HepG2 (cell line): ENCODE measurements around the gene NEURL1. TPM values are rescaled to one million over a fixed set of nuclear protein-coding genes. Genes with fewer than 3 reads are reported as not detected.

Source experiments
- ESRRA ChIP-seq: sonication (generic); formaldehyde crosslinking; IDR thresholded peaks from 2 replicates; pipeline ENCODE4 v1.5.1; 2020; ENCODE audit warnings: mild to moderate bottlenecking, low read depth, missing genetic modification reagents
- IKZF4 ChIP-seq: sonication (generic); formaldehyde crosslinking; IDR thresholded peaks from 2 replicates; pipeline ENCODE4 v1.5.1; 2020; ENCODE audit warnings: borderline replicate concordance, mild to moderate bottlenecking, low read depth, missing genetic modification reagents; ENCODE audit errors: not compliant biosample characterization
- IKZF5 ChIP-seq: IDR thresholded peaks from 2 replicates; pipeline ENCODE4 v1.6.1; 2018; ENCODE audit warnings: missing genetic modification reagents, mild to moderate bottlenecking, missing compliant biosample characterization
- IRX3 ChIP-seq: sonication (generic); formaldehyde crosslinking; IDR thresholded peaks from 2 replicates; pipeline ENCODE4 v1.8.1; 2023; ENCODE audit warnings: mild to moderate bottlenecking, low read depth, missing genetic modification reagents, borderline replicate concordance
- JUNB ChIP-seq: sonication (generic); formaldehyde crosslinking; IDR thresholded peaks from 2 replicates; pipeline ENCODE4 v1.8.0; 2022; ENCODE audit warnings: missing genetic modification reagents, mild to moderate bottlenecking, borderline replicate concordance
- MXD4 ChIP-seq: IDR thresholded peaks from 2 replicates; pipeline ENCODE4 v1.6.1; 2016; ENCODE audit warnings: mild to moderate bottlenecking, missing biosample characterization, missing genetic modification reagents
- POLR2AphosphoS2 ChIP-seq: IDR thresholded peaks from 2 replicates; pipeline ENCODE4 v1.6.1; 2011; ENCODE audit warnings: low read depth, low read length, improper control_type of control experiment
- REPIN1 ChIP-seq: sonication (generic); formaldehyde crosslinking; IDR thresholded peaks from 2 replicates; pipeline ENCODE4 v1.8.0; 2022; ENCODE audit warnings: missing genetic modification reagents, low read depth, mild to moderate bottlenecking, borderline replicate concordance
- RNF2 ChIP-seq: fragments of 450-650 bp; conservative IDR thresholded peaks from 2 replicates; pipeline ENCODE4 v1.6.1; 2016; ENCODE audit warnings: low read depth
- SALL1 ChIP-seq: sonication (generic); formaldehyde crosslinking; IDR thresholded peaks from 2 replicates; pipeline ENCODE4 v1.8.0; 2022; ENCODE audit warnings: mild to moderate bottlenecking, missing genetic modification reagents
- SP1 ChIP-seq, 2 experiments: fragments of 450-650 bp in 1 of 2; sonication (generic) in 1 of 2; formaldehyde crosslinking in 1 of 2; IDR thresholded peaks; 2 replicates each; pipeline versions ENCODE4 v1.4.0 to v1.6.1; 2016 to 2020; ENCODE audit warnings: missing genetic modification reagents in 1 of 2
- TAF1 ChIP-seq: sonication (generic); formaldehyde crosslinking; IDR thresholded peaks from 2 replicates; pipeline ENCODE4 v1.4.0; 2020; ENCODE audit warnings: missing genetic modification reagents
- THAP11 ChIP-seq: IDR thresholded peaks from 2 replicates; pipeline ENCODE4 v1.6.1; 2016; ENCODE audit warnings: missing biosample characterization, missing genetic modification reagents
- TRAFD1 ChIP-seq: sonication (generic); formaldehyde crosslinking; IDR thresholded peaks from 2 replicates; pipeline ENCODE4 v1.5.1; 2020; ENCODE audit warnings: missing genetic modification reagents, mild to moderate bottlenecking, borderline replicate concordance
- ZBTB43 ChIP-seq: sonication (generic); formaldehyde crosslinking; conservative IDR thresholded peaks from 2 replicates; pipeline ENCODE4 v1.4.0; 2020; ENCODE audit warnings: missing genetic modification reagents
- ZNF24 ChIP-seq: fragments of 450-650 bp; IDR thresholded peaks from 2 replicates; pipeline ENCODE4 v1.6.1; 2017; ENCODE audit warnings: antibody characterized with exemption, mild to moderate bottlenecking
- ZNF567 ChIP-seq: sonication (generic); formaldehyde crosslinking; IDR thresholded peaks from 2 replicates; pipeline ENCODE4 v1.8.1; 2023; ENCODE audit warnings: mild to moderate bottlenecking, missing genetic modification reagents, borderline replicate concordance
- ZNF577 ChIP-seq: sonication (generic); formaldehyde crosslinking; IDR thresholded peaks from 2 replicates; pipeline ENCODE4 v1.4.0; 2020; ENCODE audit warnings: mild to moderate bottlenecking, low read depth, missing genetic modification reagents, borderline replicate concordance
- ZNF646 ChIP-seq: sonication (generic); formaldehyde crosslinking; IDR thresholded peaks from 2 replicates; pipeline ENCODE4 v1.9.0; 2021; ENCODE audit warnings: mild to moderate bottlenecking, missing genetic modification reagents
- polyA plus RNA-seq, 8 experiments: library from polyadenylated mRNA; depleted of rRNA in 3 of 8; stranded (reverse) in 7 of 8; unstranded in 1 of 8; fragments of >200 nt; fragmentation: Illumina TruSeq in 4 of 8; extraction: Trizol in 4 of 8; gene quantifications; 2 replicates each; pipeline versions ENCODE4 v1.2.1 to v1.2.3, GENCODE V29; 2011 to 2016; ENCODE audit warnings: low read depth in 4 of 8, missing spikeins in 1 of 8, mixed read lengths in 1 of 8; ENCODE audit not compliant: insufficient read depth in 1 of 8
- total RNA-seq, 5 experiments: library from RNA; depleted of rRNA; stranded (reverse); fragments of >200 nt; fragmentation: Illumina TruSeq; extraction: Trizol; gene quantifications; 2 replicates each; pipeline ENCODE4 v1.2.3, GENCODE V29; 2016; ENCODE audit warnings: low read depth in 1 of 5

The NEURL1 gene
- total and polyA plus RNA-seq, 2 of the 13 experiments (the other 11 are each of a cell fraction or from before 2014, with no cell fraction given) = not detected

- TF ChIP-seq TRAFD1 (CRISPR knock-in tag) (no peak), ESRRA (CRISPR knock-in tag) (no peak), IKZF4 (CRISPR knock-in tag) (no peak), JUNB (CRISPR knock-in tag) (no peak), IKZF5 (CRISPR knock-in tag) (peak; percentile 47; the same call in 1 of the 2 replicates), ZNF24 (no peak), TAF1 (no peak), REPIN1 (CRISPR knock-in tag) (peak; percentile 62; the same call in 1 of the 2 replicates), SALL1 (CRISPR knock-in tag) (peak; percentile 89), THAP11 (CRISPR knock-in tag) (peak; percentile 47; the same call in 1 of the 2 replicates), POLR2AphosphoS2 (no peak), ZNF577 (CRISPR knock-in tag) (no peak), ZNF646 (no peak), IRX3 (no peak), ZNF567 (CRISPR knock-in tag) (no peak; the same call in 1 of the 2 replicates), MXD4 (CRISPR knock-in tag) (0 out of 2 replicates have a peak, but pooled peaks have one; percentile 29), ZBTB43 (CRISPR knock-in tag) (no peak), RNF2 (no peak), SP1 (IDR thresholded peaks at IDR 0.05) (no peak), SP1 (CRISPR knock-in tag; IDR thresholded peaks at IDR 0.05) (no peak)
Observed at GRCh38 chr10:103578782-103579382, 85.4 kb downstream of the NEURL1 start (continued).
